ENCODE results near the gene HS3ST5.

- TF ChIP-seq POLR2AphosphoS5 (IDR thresholded peaks at IDR 0.05; ENCODE audit: low read depth) (no peak), REST (IDR thresholded peaks at IDR 0.05; ENCODE audit: unreplicated experiment) (no peak), CTCF (conservative IDR thresholded peaks at IDR 0.05; ENCODE audit: low read depth in 2 of 2) (no peak), EZH2phosphoT487 (IDR thresholded peaks at IDR 0.05; ENCODE audit: unreplicated experiment) (no peak), EZH2 (IDR thresholded peaks at IDR 0.05; ENCODE audit: low read depth, unreplicated experiment) (no peak), JUNB (IDR thresholded peaks at IDR 0.05; ENCODE audit: unreplicated experiment) (no peak), ETS1 (IDR thresholded peaks at IDR 0.05) (no peak), NANOG (IDR thresholded peaks at IDR 0.05; ENCODE audit: borderline replicate concordance) (no peak), CREB1 (CRISPR knock-in tag; IDR thresholded peaks at IDR 0.05; ENCODE audit: low read depth) (no peak), ZNF114 (CRISPR knock-in tag; IDR thresholded peaks at IDR 0.05) (no peak), STAT1 (IDR thresholded peaks at IDR 0.05; ENCODE audit: unreplicated experiment) (no peak)
These were observed 287.1 kb downstream of the HS3ST5 start for GRCh38 chr6:114055763-114056162.

Measured in GM23338 (cell line).